Fibroblast of the conjunctiva (primary cell): ENCODE results near the gene MAST2.
"Not testable (repeated sequence)": the region's sequence is repeated elsewhere in the genome, so short reads cannot be mapped to it uniquely, and the experiment has no call there.

Experiments used
- DNase-seq: peaks from one replicate; pipeline ENCODE4 v3.0.0-alpha.2; 2010; ENCODE audit warnings: low read depth

MAST2 gene

DNA sequence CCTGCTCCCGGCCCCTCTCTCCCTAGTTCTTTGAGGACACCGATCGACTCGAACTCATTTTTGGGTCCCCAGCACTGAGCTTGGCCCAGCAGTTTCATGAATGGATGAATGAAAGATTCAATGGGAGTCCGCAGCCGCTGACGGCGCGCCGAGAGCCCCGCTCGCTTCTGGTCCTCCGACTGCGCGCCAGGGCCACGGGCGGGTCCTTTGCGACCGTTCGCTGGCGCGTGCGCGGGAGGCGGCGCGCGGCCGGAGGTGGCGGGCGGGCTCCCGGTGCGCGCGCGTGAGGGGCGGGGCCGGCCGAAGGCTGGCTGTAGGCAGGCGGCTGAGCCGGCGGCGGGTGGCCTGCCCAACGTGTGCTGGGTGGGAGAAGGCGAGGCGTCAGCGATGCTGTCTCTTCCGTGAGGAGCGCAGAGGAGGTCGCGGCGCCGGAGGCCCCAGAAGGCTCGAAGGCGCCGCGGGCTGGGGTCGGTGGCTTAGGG, at the start of gene MAST2:
MAST2 (plus strand) TSS at position 314 of the 482 bp plus-strand sequence. CDS start 284 bp downstream, outside the sequence.
- peak; percentile 67 for DNase-seq

DNA sequence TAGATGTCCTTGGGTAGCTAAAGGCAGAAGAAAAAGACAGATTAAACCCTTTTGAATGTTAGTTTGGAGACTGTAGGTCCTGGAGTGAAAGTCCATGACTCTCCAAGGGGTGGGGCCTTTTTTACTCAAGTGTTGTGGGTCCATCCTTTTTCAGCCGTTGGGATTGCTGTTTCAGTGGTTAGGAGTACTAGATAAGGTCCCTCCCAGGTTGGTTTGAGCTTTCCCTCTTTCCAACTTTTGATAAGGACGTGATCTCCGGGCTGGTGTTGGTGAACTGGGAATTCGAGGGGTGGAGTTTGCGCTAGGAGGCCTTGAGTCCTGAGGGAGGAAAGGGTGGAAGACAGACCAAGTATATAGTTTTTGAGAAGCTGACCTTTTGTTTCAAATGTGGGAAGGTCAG, 47.7 kb upstream of the MAST2 start:
- no peak for DNase-seq

DNA sequence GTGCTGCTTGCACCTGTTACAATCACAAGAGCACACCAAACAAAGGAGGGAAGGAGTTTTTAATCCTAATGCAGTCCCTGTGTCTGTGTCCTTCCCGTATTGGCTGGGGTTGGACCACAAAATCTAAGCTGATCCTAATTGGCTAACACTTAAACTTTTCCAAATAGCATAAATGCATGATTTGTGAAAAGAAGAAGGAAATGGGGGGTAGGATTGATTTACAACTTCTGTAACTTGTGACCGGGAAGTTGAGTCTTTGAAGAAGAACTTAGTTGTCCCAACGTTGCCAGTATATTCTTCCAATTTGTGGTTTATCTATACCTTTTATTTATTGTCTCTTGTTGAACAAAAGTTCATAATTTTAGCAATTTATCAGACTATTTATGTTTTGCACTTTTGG, 41.1 kb upstream of the MAST2 start:
- no peak for DNase-seq

DNA sequence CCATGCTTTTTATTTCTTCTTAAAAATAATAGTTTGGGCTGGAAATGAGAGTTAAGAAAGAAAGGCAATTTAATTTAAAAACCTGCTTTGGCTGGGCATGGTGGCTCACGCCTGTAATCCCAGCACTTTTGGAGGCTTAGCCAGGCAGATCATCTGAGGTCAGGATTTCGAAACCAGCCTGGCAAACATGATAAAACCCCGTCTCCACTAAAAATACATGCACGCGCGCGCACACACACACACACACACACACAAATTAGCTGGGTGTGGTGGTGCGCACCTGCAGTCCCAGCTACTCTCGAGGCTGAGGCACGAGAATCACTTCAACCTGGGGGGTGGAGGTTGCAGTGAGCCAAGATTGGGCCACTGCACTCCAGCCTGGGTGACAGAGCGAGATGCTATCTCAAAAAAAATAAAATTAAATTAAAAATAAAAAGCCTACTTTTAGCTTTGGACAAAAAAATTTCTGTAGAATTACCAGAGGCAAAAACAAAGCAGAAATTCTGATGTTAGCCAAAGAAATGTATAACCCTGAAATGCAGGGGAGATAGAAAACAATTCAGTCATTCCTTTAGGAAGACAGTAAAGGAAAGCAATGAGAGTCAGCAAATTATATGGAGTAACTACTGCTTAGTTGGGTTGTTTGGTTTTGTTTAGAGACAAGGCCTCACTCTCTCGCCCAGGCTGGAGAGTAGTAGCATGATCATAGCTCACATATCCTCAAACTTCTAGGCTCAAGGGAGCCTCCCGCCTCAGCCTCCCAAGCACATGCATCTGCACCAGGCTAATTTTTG, 37.2 kb upstream of the MAST2 start:
- DNase-seq = no peak

- DNase-seq = peak; percentile 49
These were observed 36.4 kb upstream of the MAST2 start for GRCh38 chr1:45767035-45767434.

DNA sequence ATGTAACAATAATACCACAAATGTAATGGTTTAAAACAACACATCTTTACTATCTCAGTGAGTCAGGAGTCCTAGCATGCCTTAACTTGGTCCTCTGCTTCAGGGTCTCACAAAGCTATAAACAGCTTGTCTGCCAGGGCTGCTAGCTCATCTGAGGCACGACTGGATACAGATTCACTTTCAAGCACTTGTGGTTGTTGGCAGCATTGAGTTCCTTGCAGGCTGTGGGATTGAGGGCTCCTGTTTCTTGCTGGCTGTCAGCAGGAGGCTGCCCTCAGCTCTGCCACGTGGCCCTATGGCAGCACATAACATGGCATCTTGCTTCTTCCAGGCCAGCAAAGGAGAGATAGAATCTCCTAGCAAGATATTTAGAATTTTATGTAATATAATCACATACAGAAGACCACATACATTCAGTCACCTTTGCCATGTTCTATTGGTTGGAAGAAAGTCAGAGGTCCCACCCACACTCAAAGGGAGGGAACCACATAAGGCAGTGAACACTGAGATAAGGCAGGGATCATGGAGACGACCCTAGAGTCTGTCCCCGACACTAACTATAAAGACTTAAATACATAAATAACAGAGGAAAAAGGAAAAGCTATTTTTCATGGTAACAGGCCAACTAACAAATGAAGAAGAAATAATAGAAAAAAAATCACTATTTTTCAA, 34.0 kb upstream of the MAST2 start:
- DNase-seq = no peak

DNA sequence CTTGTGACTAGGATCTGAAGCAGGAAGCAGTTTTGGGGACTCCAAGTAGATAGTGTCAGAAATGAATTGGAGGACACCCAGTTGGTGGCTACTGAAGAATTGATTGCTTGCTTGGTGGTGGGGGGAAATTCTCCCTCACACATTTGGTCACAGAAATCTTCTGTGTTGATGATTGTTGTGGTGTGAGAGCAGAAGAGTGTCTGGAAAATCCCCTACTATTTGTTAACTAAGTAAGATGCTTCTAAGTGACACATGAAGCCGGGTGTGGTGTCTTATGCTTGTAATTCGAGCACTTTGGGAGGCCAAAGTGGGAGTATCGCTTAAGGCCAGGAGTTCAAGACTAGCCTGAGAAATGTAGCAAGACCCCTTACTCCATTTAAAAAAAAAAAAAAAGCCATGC, 30.4 kb upstream of the MAST2 start:
- no peak for DNase-seq

GRCh38 chr1:45775794-45776193, 27.6 kb upstream of the MAST2 start:
- DNase-seq = no peak

DNA sequence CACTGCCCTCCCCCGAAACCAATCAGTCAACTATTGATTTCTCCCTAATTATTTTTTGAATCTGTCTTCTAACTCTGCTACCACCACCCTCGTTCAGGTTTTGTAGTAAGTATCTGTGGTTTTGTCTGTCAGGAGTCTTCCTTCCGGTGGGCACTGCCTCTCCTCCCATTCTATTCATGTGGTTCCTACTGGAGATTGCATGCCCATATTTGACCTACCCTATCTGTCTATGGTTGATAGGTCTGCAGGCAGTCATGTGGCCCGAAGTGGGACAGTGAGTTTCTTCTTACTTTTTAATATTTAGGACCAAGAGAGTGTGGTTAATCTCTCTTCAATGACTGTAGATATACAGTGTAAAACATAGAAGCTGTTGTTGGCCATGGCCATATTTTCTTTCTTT, 17.8 kb upstream of the MAST2 start:
- no peak for DNase-seq

DNA sequence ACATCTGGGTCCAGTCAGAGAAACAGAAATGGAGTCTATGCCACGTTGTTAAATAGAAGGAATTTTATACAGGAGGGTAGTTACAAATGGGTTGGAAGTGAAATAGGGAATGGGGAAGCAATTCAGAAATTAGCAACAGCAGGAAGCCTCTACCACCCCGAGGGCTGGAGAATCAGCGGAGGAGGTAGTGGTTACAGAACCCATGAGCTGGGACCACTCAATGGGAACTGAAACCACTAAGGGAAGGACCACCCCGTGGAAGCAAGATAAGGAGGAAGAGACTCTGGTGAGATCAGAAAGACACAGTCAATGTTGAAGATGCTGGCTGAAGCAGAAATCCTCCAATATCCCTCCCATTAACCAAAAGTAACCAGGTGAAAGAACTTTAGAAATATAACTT, 15.5 kb upstream of the MAST2 start:
- no peak for DNase-seq

DNA sequence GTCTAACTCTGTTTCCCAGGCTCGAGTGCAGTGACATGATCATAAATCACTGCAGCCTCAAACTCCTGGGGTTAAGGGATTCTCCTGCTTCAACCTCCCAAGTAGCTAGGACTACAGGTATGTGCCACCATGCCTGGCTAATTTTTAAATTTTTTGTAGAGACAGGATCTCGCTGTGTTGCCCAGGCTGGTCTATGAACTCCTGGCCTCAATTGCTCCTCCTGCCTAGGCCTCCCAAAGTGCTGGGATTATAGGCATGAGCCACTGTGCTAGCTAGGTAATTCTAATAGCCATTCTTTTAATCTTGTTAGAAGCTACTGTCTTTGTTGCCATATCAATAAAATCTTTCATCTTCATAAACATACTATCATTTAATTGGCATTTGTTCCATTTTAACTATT, 13.8 kb upstream of the MAST2 start:
- no peak for DNase-seq

DNA sequence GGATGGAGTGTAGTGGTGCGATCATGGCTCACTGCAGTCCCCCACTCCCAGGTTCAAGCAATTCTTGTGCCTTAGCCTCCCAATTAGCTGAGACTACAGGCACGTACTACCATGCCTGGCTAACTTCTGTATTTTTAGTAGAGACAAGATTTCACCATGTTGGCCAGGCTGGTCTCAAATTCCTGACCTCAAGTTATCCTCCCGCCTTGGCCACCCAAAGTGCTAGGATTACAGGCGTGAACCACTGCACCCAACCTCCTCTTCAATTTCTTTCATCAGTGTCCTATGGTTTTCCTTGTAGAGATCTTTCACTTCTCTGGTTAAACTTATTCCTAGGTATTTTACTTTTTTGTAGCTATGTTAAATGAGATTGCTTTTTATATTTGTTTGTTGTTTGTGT, 10.7 kb upstream of the MAST2 start:
- no peak for DNase-seq

DNA sequence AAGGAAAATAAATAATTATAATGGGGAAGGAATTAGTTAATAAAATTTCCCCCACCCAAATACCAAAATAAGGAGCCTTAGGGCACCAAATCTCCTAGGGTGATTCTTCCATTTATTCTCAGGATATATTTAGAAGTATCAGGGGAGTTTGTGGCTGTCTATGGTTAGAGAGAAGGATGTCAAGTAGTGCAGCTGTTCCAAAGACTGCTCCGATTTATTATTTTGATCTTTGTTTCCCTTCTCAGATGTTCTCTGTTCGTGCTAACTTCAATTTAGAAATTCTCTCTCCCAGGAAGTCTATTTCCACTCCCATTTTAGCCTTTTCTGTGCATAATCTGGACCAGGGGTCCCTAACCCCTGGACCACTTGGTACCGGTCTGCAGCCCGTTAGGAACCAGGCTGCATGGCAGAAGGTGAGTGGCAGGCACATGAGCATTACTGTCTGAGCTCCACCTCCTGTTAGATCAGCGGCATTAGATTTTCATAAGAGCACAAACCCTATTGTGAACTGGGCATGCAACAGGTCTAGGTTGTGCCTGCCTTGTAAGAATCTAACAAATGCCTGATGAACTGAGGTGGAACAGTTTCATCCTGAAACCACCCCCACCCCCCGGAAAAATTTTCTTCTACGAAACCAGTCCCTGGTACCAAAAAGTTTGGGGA, 9.3 kb upstream of the MAST2 start:
- no peak for DNase-seq

DNA sequence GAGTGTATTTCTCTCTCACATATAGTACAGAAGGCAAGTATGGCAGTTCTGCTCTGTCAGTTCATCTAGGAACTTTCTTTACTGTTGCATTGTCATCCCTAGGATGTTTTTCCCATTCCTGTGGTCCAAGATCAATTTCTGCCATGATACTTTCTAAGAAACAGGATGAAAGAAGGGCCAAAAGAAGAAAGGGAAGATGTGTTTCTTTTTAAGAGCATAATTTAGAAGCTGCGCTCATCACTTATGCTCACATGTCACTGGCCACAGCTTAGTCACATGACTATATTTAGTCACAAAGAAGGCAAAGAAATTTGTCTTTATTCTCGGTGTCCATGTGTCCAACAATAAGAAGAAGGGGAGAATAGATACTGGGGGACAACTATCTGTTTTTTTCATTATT, 7.0 kb upstream of the MAST2 start:
- DNase-seq = no peak

GRCh38 chr1:45796946-45797345, 6.5 kb upstream of the MAST2 start:
- no peak for DNase-seq

DNA sequence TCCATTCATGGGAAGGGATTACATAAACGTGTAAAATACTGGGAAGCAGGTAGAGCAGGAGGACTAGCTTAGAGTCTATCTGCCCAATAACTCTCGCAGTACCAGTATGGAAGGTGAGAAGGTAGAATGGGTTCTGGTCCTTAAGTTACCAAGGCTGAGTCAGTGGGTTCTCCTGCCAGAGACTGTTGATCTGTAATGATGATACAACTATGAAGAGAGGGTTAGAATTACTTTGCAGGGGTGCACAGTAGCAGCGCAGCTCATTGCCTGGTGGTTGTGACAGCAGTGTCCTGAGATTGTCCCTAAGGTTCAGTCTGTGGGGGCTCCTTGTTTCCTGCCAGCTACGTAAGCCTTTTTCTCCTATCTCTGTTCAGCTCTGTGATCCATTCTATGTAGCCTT, 2.5 kb upstream of the MAST2 start:
- DNase-seq = no peak

- peak; percentile 97 for DNase-seq
These were observed 791 bp upstream of the MAST2 start for GRCh38 chr1:45802343-45803298.

GRCh38 chr1:45803781-45804668, 613 bp downstream of the MAST2 start:
- DNase-seq = not testable (repeated sequence)

- DNase-seq = no peak
These were observed 1.2 kb downstream of the MAST2 start for GRCh38 chr1:45804669-45804969.

- DNase-seq = no peak
These were observed 2.7 kb downstream of the MAST2 start for GRCh38 chr1:45806129-45806528.

- DNase-seq = no peak
These were observed 6.3 kb downstream of the MAST2 start for GRCh38 chr1:45809761-45810160.
